ENCODE data around the gene SRRD. TPM values are rescaled to one million over a fixed set of nuclear protein-coding genes. Genes with fewer than 3 reads are reported as not detected.
A peak's percentile ranks its signal among the peaks of the same experiment; 100 is the strongest.

SRRD gene
- total RNA-seq, 1 donor from 2014 or later = 32.0 TPM

GRCh38 chr22:26482161-26482560, 1.5 kb upstream of the SRRD start:
- Mint-ChIP-seq H3K4me3 (peak overlapping the region; percentile 91), H3K27ac (peak overlapping the region; percentile 94), H3K4me1 (peaks cover 77% of the 10 kb centered on the region), H3K36me3 (ENCODE audit: low read depth) (peaks cover 29% of the 10 kb centered on the region), H3K9me3 (no peaks in the 10 kb centered on the region), H3K27me3 (no peaks in the 10 kb centered on the region)
- ATAC-seq (ENCODE audit: low read depth) (no peak), DNase-seq (no peak)
- no peak for TF ChIP-seq CTCF (IDR thresholded peaks at IDR 0.05)
- intact Hi-C loops (cut with micrococcal nuclease) = loop anchor here (5.0 kb wide), 2 partner anchors 105 to 1320 kb away; partner anchors contain the start of gene MN1
- CTCF ChIA-PET = interaction anchor here (1.3 kb wide), 1 partner anchor 8 kb away, joined by 3 read pairs; no protein-coding TSS in a partner anchor
- POLR2A ChIA-PET = interaction anchor here (0.7 to 4.0 kb wide), 8 partner anchors 26 to 918 kb away, joined by 3 to 32 read pairs (median 4); partner anchors contain the start of genes GRK3 and TFIP11

GRCh38 chr22:26483043-26483438, 636 bp upstream of the SRRD start:
- no peak for ATAC-seq (ENCODE audit: low read depth)
- Mint-ChIP-seq H3K27ac (peak overlapping the region; percentile 94), H3K4me3 (peak overlapping the region; percentile 91), H3K36me3 (ENCODE audit: low read depth) (peaks cover 28% of the 10 kb centered on the region), H3K9me3 (no peaks in the 10 kb centered on the region), H3K4me1 (peaks cover 70% of the 10 kb centered on the region), H3K27me3 (no peaks in the 10 kb centered on the region)
- no peak for TF ChIP-seq CTCF (IDR thresholded peaks at IDR 0.05)
- ChIA-PET CTCF (interaction anchor here (1.1 to 2.3 kb wide), 3 partner anchors 20 to 184 kb away, joined by 3 to 9 read pairs (median 4); no protein-coding TSS in a partner anchor), POLR2A (interaction anchor here (0.7 to 4.0 kb wide), 21 partner anchors 11 to 1927 kb away, joined by 3 to 37 read pairs (median 5); partner anchors contain the start of genes GRK3, PITPNB, SNRPD3 and TFIP11)
- intact Hi-C loops (cut with micrococcal nuclease) = loop anchor here (1.0 to 5.0 kb wide), 4 partner anchors 29 to 1319 kb away; partner anchors contain the start of genes ASPHD2, MN1 and TFIP11
- DNase-seq = no peak

- Mint-ChIP-seq H3K27ac (peak overlapping the region; percentile 94), H3K36me3 (ENCODE audit: low read depth) (peaks cover 37% of the 10 kb centered on the region), H3K4me1 (peaks cover 61% of the 10 kb centered on the region), H3K27me3 (no peaks in the 10 kb centered on the region), H3K4me3 (peak overlapping the region; percentile 91), H3K9me3 (no peaks in the 10 kb centered on the region)
- no peak for TF ChIP-seq CTCF (IDR thresholded peaks at IDR 0.05)
- CTCF ChIA-PET = interaction anchor here (0.9 to 2.3 kb wide), 2 partner anchors 19 to 54 kb away, joined by 3 to 9 read pairs; no protein-coding TSS in a partner anchor
- DNase-seq = no peak
- intact Hi-C loops (cut with micrococcal nuclease) = loop anchor here (5.0 kb wide), 2 partner anchors 103 to 1318 kb away; partner anchors contain the start of gene MN1
- POLR2A ChIA-PET = interaction anchor here (0.7 to 4.0 kb wide), 13 partner anchors 10 to 1435 kb away, joined by 3 to 37 read pairs (median 6); partner anchors contain the start of genes PITPNB and TFIP11
- ATAC-seq (ENCODE audit: low read depth) = no peak
These were observed 656 bp downstream of the SRRD start for GRCh38 chr22:26484360-26484706.

GRCh38 chr22:26485013-26485412, 1.3 kb downstream of the SRRD start:
- CTCF ChIA-PET = interaction anchor here (2.3 kb wide), 1 partner anchor 18 kb away, joined by 9 read pairs; no protein-coding TSS in a partner anchor
- DNase-seq (no peak), ATAC-seq (ENCODE audit: low read depth) (no peak)
- TF ChIP-seq CTCF (IDR thresholded peaks at IDR 0.05) = no peak
- Mint-ChIP-seq H3K36me3 (ENCODE audit: low read depth) (peaks cover 42% of the 10 kb centered on the region), H3K4me3 (peak overlapping the region; percentile 17), H3K4me1 (peaks cover 56% of the 10 kb centered on the region), H3K9me3 (no peaks in the 10 kb centered on the region), H3K27ac (peak overlapping the region; percentile 94), H3K27me3 (no peaks in the 10 kb centered on the region)
- intact Hi-C loops (cut with micrococcal nuclease) = no loop called here
- POLR2A ChIA-PET = interaction anchor here (1.7 to 4.0 kb wide), 4 partner anchors 18 to 189 kb away, joined by 7 to 37 read pairs (median 22); partner anchors contain the start of gene TFIP11

- ATAC-seq (ENCODE audit: low read depth) = no peak
These were observed 2.2 kb downstream of the SRRD start for GRCh38 chr22:26485806-26486390.

More at GRCh38 chr22:26485806-26486390, 2.2 kb downstream of the SRRD start:
- Mint-ChIP-seq H3K36me3 (ENCODE audit: low read depth) (peaks cover 48% of the 10 kb centered on the region), H3K27me3 (no peaks in the 10 kb centered on the region), H3K27ac (no peak overlapping the region), H3K9me3 (no peaks in the 10 kb centered on the region), H3K4me1 (peaks cover 47% of the 10 kb centered on the region), H3K4me3 (peak overlapping the region; percentile 17)
- intact Hi-C loops (cut with micrococcal nuclease) = no loop called here
- ChIA-PET CTCF (no interaction called here), POLR2A (no interaction called here)
- no peak for DNase-seq
- no peak for TF ChIP-seq CTCF (IDR thresholded peaks at IDR 0.05)

Data from activated B cell treated with CpG ODN at 0.5 μM for 24 hours (primary cell).